ENCODE data around the gene TMEM14A. TPM values are rescaled to one million over a fixed set of nuclear protein-coding genes. Genes with fewer than 3 reads are reported as not detected.
A peak's percentile ranks its signal among the peaks of the same experiment; 100 is the strongest.

The TMEM14A gene
- total RNA-seq, 4 donors from 2014 or later = 10.1 to 15.7 (median 12.4) TPM

GRCh38 chr6:52663936-52664185 is 7.1 kb upstream of the TMEM14A start:
- WGBS = under 1% methylated on average over 11 of the region's 11 CpGs
- TF ChIP-seq POLR2AphosphoS5 (IDR thresholded peaks at IDR 0.05) (no peak), POLR2A (IDR thresholded peaks at IDR 0.05) (no peak), EP300 (IDR thresholded peaks at IDR 0.05) (no peak), CTCF (IDR thresholded peaks at IDR 0.05) (no peak)
- H3K36me3 ChIP-seq = no peaks in the 10 kb centered on the region
- H3K4me3 ChIP-seq = peak overlapping the region; percentile 63
- H3K9me3 ChIP-seq = no peaks in the 10 kb centered on the region
- DNase-seq (ENCODE audit: low spot score in 2 of 2) = no peak
- H3K27ac ChIP-seq = no peak overlapping the region
- peaks cover 20% of the 10 kb centered on the region for H3K4me1 ChIP-seq
- H3K27me3 ChIP-seq = no peaks in the 10 kb centered on the region

GRCh38 chr6:52664186-52664990 is 6.5 kb upstream of the TMEM14A start:
- DNase-seq (ENCODE audit: low spot score in 2 of 2) = peak; percentile 92 to 93
- H3K27ac ChIP-seq = no peak overlapping the region
- H3K36me3 ChIP-seq = no peaks in the 10 kb centered on the region
- no peaks in the 10 kb centered on the region for H3K9me3 ChIP-seq
- H3K4me3 ChIP-seq = peak overlapping the region; percentile 63
- H3K4me1 ChIP-seq = peaks cover 20% of the 10 kb centered on the region
- H3K27me3 ChIP-seq = no peaks in the 10 kb centered on the region
- 4% methylated on average over 48 of the region's 53 CpGs for WGBS
- TF ChIP-seq POLR2A (IDR thresholded peaks at IDR 0.05) (peak in 1 of 2 donors; percentile 36), POLR2AphosphoS5 (IDR thresholded peaks at IDR 0.05) (no peak), CTCF (IDR thresholded peaks at IDR 0.05) (no peak), EP300 (IDR thresholded peaks at IDR 0.05) (no peak)

- H3K27ac ChIP-seq = no peak overlapping the region
- no peaks in the 10 kb centered on the region for H3K36me3 ChIP-seq
- 79% methylated on average over 10 of the region's 10 CpGs for WGBS
- TF ChIP-seq POLR2A (IDR thresholded peaks at IDR 0.05) (no peak), POLR2AphosphoS5 (IDR thresholded peaks at IDR 0.05) (no peak), CTCF (IDR thresholded peaks at IDR 0.05) (no peak), EP300 (IDR thresholded peaks at IDR 0.05) (no peak)
- H3K9me3 ChIP-seq = no peaks in the 10 kb centered on the region
- H3K4me3 ChIP-seq = peak overlapping the region; percentile 63
- peaks cover 20% of the 10 kb centered on the region for H3K4me1 ChIP-seq
- no peaks in the 10 kb centered on the region for H3K27me3 ChIP-seq
- no peak for DNase-seq (ENCODE audit: low spot score in 2 of 2)
These were observed 5.8 kb upstream of the TMEM14A start for GRCh38 chr6:52664991-52665686.

- Histone ChIP-seq H3K27ac (no peak overlapping the region), H3K4me1 (peaks cover 27% of the 10 kb centered on the region), H3K27me3 (no peaks in the 10 kb centered on the region), H3K9me3 (no peaks in the 10 kb centered on the region), H3K36me3 (no peaks in the 10 kb centered on the region), H3K4me3 (no peak overlapping the region)
- TF ChIP-seq POLR2AphosphoS5 (IDR thresholded peaks at IDR 0.05) = no peak
- TF ChIP-seq CTCF (IDR thresholded peaks at IDR 0.05) = no peak
- TF ChIP-seq EP300 (IDR thresholded peaks at IDR 0.05) = no peak
- no peak for TF ChIP-seq POLR2A (IDR thresholded peaks at IDR 0.05)
- DNase-seq (ENCODE audit: low spot score in 2 of 2) = no peak
- WGBS = 84% methylated on average over 2 of the region's 2 CpGs
These were observed 4.8 kb upstream of the TMEM14A start for GRCh38 chr6:52666071-52666470.

GRCh38 chr6:52666523-52666922 is 4.4 kb upstream of the TMEM14A start:
- TF ChIP-seq POLR2A (IDR thresholded peaks at IDR 0.05) (no peak), CTCF (IDR thresholded peaks at IDR 0.05) (no peak), POLR2AphosphoS5 (IDR thresholded peaks at IDR 0.05) (no peak), EP300 (IDR thresholded peaks at IDR 0.05) (no peak)
- H3K27me3 ChIP-seq = no peaks in the 10 kb centered on the region
- H3K36me3 ChIP-seq = no peaks in the 10 kb centered on the region
- no peak overlapping the region for H3K4me3 ChIP-seq
- whole genome bisulfite sequencing = 100% methylated on average over 2 of the region's 2 CpGs
- no peak overlapping the region for H3K27ac ChIP-seq
- H3K9me3 ChIP-seq = no peaks in the 10 kb centered on the region
- peaks cover 31% of the 10 kb centered on the region for H3K4me1 ChIP-seq
- DNase-seq (ENCODE audit: low spot score in 2 of 2) = no peak
